Urothelium cell line (cell line): ENCODE measurements around the gene ANGPTL4.
"Not testable (repeated sequence)": the region's sequence is repeated elsewhere in the genome, so short reads cannot be mapped to it uniquely, and the experiment has no call there.

Experiments used
- DNase-seq: peaks from one replicate; pipeline ENCODE4 v3.0.0; 2011; ENCODE audit warnings: low spot score, mixed read lengths
- FAIRE-seq: peaks from 2 replicates; lab custom pipeline; 2011; peaks lifted over from hg19 to GRCh38; lab: Jason Lieb, UNC

ANGPTL4 gene

GRCh38 chr19:8361921-8362793 lies 1.8 kb upstream of the ANGPTL4 start:
- peak; percentile 87 for DNase-seq

GRCh38 chr19:8366121-8366581 lies 2.2 kb downstream of the ANGPTL4 start:
- DNase-seq (no peak), FAIRE-seq (no peak)

More at GRCh38 chr19:8361921-8362793, 1.8 kb upstream of the ANGPTL4 start:
- FAIRE-seq: peak; percentile 50

GRCh38 chr19:8366961-8367326 lies 3.0 kb downstream of the ANGPTL4 start:
- no peak for FAIRE-seq
- DNase-seq: no peak

GRCh38 chr19:8367327-8368001 lies 3.5 kb downstream of the ANGPTL4 start:
- FAIRE-seq (no peak), DNase-seq (peak; percentile 88)

- DNase-seq (no peak), FAIRE-seq (no peak)
Observed at GRCh38 chr19:8370176-8371010, 6.4 kb downstream of the ANGPTL4 start.

GRCh38 chr19:8371011-8371804 lies 7.3 kb downstream of the ANGPTL4 start:
- FAIRE-seq: no peak
- DNase-seq: no peak

- no peak for FAIRE-seq
Observed at GRCh38 chr19:8373867-8374813, 10.2 kb downstream of the ANGPTL4 start.

GRCh38 chr19:8375766-8376165 lies 11.8 kb downstream of the ANGPTL4 start:
- DNase-seq, FAIRE-seq: not testable (repeated sequence)

More at GRCh38 chr19:8373867-8374813, 10.2 kb downstream of the ANGPTL4 start:
- DNase-seq: no peak

GRCh38 chr19:8376373-8376974 lies 12.5 kb downstream of the ANGPTL4 start:
- DNase-seq, FAIRE-seq: not testable (repeated sequence)

GRCh38 chr19:8377598-8377997 lies 13.6 kb downstream of the ANGPTL4 start:
- no peak for DNase-seq
- FAIRE-seq: no peak

- DNase-seq, FAIRE-seq: not testable (repeated sequence)
Observed at GRCh38 chr19:8379156-8379891, 15.4 kb downstream of the ANGPTL4 start.

GRCh38 chr19:8384569-8384968 lies 20.6 kb downstream of the ANGPTL4 start:
- not testable (repeated sequence) for FAIRE-seq, DNase-seq

- not testable (repeated sequence) for FAIRE-seq, DNase-seq
Observed at GRCh38 chr19:8385103-8385502, 21.1 kb downstream of the ANGPTL4 start.

- FAIRE-seq, DNase-seq: not testable (repeated sequence)
Observed at GRCh38 chr19:8385566-8385965, 21.6 kb downstream of the ANGPTL4 start.

GRCh38 chr19:8386419-8386818 lies 22.5 kb downstream of the ANGPTL4 start:
- not testable (repeated sequence) for FAIRE-seq

GRCh38 chr19:8386990-8387389 lies 23.0 kb downstream of the ANGPTL4 start:
- DNase-seq: no peak

More at GRCh38 chr19:8386419-8386818, 22.5 kb downstream of the ANGPTL4 start:
- DNase-seq: not testable (repeated sequence)

GRCh38 chr19:8387688-8388611 lies 24.0 kb downstream of the ANGPTL4 start:
- no peak for FAIRE-seq

More at GRCh38 chr19:8386990-8387389, 23.0 kb downstream of the ANGPTL4 start:
- no peak for FAIRE-seq

More at GRCh38 chr19:8387688-8388611, 24.0 kb downstream of the ANGPTL4 start:
- DNase-seq: no peak
